Measurements from ENCODE around the gene PRAMEF4.
"Not testable (repeated sequence)": the region's sequence is repeated elsewhere in the genome, so short reads cannot be mapped to it uniquely, and the experiment has no call there.

The PRAMEF4 gene

DNA sequence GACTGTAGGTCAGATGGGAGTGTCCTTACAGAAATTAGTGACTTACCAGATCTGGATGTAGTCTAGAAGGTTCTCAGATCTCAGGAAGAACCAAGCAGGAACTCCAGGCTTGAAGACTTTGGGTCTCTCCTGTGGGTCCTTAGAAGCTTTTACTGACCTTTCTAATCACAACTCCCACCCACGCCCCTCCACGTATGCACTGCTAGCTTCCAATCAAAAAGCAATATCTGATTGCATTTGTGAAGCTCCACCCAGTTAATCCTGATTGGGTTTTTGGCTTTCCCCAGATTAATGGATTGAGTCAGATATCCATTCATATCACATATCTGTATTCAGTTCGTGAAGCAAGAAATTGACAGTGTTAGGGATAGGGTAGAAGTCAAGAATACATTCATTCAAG is at the start of gene PRAMEF4:
PRAMEF4 (minus strand) TSS at position 101 of the 400 bp plus-strand sequence. CDS start 2,807 bp downstream, outside the sequence.
- not testable (repeated sequence) for DNase-seq

DNA sequence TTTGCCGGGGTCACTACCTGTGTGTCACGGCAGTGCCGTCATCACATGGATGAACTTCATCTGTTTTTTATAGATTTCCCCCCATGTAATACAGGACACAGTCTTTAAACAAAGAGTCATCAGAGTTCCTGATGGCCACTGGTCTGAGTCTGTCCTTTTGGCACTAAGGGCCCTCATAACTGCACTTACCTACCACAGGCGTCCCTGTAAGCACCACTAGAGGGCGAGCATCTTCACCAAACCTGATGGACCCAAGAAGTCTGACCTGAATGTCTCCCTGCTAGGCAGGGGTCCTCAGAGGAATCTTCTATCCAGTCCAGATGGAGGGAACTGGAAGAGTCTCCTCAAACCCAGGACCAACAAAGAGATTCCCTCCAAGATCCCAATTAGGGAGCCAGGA is 38.4 kb upstream of the PRAMEF4 start:
- DNase-seq: not testable (repeated sequence)

DNA sequence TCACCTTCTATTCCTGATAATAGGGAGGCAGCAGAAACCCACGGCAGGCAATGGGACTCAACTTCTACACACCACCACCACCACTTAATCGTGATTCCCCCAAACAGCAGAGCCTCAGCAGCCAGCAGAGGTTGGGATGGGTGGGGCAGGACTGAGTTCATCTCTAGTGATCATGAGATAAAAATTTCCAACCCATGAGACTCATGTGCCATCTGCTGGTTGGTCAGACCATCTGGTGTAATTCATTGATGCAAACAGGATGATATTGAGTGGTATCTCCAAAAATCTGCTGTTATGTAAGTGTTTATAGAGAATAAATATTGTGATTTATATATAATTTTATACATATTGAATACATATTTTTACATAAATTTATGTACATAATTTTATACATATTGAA is 35.7 kb upstream of the PRAMEF4 start:
- DNase-seq: not testable (repeated sequence)

DNA sequence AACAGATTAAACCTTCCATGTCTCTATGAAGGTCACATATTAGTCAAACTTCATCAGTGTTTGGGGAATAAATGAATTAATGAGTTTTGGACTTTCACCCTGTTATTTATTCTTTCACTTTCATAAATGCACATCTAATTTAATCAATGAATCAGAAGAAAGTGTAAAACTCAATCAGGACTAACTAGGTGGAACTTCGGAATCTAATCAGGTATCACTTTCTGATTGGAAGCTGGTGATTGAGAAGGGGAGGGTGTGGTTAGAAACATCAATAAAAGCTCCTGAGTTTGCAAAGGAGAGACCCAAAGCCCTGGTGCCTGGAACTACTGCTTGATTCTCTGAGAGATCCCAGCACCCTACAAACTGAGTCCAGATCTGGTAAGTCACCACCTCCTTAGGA is 30.3 kb upstream of the PRAMEF4 start, which contains the start of gene PRAMEF7:
PRAMEF7 (plus strand) TSS at position 301 of the 400 bp plus-strand sequence. CDS start 1,083 bp downstream, outside the sequence.
- DNase-seq: not testable (repeated sequence)

DNA sequence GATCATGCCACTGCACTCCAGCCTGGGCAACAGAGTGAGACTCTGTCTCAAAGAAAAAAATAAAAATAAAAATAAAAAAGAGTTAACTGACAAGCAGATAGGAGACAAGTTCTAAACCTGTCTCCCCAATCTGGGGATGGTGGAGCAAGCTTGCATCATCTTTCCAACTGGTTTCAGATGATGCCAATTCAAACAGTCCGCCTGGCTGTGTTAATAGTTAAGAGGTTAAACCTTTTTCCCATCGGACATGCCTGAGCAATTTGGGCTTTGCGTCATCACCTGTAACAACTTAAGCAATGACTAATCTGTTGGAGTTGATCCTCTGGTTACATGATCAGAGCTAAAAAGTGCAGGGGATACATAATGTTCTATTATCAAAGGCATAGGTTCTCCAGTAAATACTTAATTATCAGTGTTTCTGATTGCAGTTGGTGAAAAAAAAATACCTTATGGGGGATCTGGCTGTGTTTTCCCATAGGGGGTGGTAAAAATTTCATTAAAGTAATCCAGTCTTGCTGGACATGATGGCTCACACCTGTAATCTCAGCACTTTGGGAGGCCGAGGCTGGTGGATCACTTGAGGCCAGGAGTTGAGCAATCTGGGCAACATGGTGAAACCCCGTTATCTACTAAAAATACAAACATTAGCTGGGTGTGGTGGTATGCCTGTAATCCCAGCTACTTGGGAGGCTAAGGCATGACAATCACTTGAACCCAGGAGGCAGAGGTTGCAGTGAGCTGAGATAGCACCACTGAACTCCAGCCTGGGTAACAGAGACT is 18.0 kb upstream of the PRAMEF4 start:
- DNase-seq: not testable (repeated sequence)

DNA sequence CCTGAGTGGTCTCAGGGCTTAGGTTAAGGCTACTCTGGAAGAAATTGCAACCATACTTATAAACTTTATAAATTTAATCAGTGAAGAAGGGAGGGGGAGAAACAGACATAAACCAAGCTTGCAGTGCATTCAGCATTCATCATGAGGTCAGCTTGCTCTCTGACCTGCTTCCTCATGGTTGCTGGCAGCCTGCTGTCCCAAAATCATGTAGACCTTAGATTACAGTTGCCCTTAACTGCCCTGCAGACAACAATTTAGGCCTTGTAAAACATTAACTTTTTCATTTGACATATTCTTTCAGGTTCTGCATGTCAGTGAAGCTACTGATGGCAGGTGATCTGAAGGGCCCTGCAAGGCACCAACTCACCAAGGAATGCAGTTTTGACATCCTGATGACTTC is 13.2 kb upstream of the PRAMEF4 start:
- DNase-seq: not testable (repeated sequence)

DNA sequence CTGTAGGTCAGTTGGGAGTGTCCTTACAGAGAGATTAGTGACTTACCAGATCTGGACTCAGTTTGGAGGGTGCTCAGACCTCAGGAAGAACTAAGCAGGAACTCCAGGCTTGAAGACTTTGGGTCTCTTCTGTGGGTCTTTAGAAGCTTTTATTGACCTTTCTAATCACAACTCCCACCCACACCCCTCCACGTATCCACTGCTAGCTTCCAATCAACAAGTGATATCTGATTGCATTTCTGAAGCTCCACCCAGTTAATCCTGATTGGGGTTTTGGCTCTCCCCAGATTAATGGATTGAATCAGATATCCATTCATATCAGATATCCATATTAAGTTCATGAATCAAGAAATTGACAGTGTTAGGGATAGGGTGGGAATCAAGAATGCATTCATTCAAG is 12.2 kb upstream of the PRAMEF4 start, which contains the start of gene PRAMEF10:
PRAMEF10 (minus strand) TSS at position 101 of the 400 bp plus-strand sequence. CDS start 2,423 bp downstream, outside the sequence.
- DNase-seq: not testable (repeated sequence)

DNA sequence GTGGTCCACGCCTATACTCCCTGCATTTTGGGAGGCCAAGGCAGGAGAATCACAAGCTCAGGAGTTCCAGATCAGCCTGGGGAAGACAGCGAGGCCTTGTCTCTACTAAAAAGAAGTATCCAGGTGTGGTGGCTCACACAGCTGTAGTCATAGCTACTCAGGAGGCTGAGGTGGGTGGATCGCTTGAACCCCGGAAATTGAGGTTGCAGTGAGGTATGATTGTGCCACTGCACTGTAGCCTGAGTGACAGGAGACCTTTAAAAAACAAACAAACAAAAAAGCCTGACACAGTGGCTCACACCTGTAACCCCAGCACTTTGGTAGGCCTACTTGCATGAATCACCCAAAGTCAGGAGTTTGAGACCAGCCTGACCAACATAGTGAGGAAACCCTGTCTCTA is 7.5 kb downstream of the PRAMEF4 start:
- DNase-seq: not testable (repeated sequence)

DNA sequence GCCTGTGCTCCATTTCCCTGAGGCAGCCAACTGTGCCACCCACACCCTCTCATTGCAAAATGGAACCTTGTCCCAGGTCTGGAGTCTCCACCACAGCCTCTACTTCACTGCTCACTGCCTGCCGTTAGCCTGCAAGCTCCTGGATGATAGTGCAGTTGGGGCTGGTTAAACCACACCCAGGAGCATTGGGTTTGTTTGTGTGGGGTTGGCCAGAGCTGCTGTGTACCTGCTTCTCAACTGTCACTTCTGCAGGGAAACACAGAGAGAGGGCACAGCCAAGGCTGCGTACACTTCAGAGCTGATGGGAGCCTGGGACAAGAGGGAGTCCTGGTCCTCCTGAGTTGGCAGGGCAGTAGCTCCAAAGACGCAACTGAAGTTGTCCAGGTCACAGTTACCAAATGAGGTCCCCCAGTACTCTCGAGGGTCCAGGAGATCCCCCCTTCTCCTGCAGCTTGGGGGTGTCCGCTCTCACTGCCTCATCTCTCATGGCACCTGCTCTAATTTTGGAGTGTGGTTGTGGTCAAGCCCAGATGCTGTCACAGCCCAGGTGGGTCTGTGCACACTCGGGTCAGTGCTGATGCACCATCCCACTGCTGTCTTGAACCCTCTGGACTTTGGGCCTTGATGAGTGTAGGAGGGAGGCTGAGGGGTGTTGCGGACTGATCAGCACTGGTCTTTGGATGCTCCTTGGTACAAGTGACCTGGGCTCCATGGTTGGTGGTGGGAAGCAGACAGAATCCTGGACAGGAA is 22.7 kb downstream of the PRAMEF4 start:
- DNase-seq: not testable (repeated sequence)

DNA sequence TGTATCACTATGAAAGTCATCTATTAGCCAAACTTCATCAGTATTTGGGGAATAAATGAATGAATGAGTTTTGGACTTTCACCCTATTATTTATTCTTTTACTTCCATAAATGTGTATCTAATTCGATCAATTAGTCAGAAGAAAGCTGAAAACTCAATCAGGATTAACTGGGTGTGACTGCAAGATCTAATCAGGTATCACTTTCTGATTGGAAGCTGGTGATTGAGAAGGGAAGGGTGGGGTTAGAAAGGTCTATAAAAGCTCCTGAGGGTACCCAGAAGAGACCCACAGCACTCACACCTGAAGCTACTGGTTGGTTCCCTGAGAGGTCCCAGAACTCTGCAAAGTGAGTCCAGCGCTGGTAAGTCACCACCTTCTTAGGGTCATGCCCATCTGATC is 29.2 kb downstream of the PRAMEF4 start, which contains the start of gene PRAMEF2:
PRAMEF2 (plus strand) TSS at position 301 of the 400 bp plus-strand sequence. CDS start 1,924 bp downstream, outside the sequence.
- not testable (repeated sequence) for DNase-seq

DNA sequence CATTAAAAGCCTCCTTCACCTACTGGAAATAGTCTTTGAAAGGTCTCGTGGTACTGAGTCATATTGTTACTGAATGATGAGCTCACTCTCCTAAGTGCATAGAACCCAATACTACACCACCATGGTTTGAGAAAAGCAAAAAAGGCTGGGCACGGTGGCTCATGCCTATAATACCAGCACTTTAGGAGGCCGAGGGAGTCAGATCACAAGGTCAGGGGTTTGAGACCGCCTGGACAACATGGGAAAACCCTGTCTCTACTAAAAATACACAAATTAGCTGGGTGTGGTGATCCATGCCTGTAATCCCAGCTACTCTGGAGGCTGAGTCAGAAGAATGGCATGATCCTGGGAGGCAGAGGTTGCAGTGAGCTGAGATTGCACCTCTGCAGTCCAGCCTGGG is 34.2 kb downstream of the PRAMEF4 start:
- no peak for DNase-seq

DNA sequence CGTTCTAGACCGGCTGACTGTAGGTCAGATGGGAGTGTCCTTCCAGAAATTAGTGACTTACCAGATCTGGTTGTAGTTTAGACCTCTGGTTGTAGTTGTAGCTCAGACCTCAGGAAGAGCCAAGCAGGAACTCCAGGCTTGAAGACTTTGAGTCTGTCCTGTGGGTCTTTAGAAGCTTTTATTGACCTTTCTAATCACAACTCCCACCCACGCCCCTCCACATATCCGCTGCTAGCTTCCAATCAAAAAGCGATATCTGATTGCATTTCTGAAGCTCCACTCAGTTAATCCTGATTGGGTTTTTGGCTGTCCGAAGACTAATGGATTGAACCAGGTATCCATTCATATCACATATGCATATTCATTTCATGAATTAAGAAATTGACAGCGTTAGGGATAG is 37.4 kb downstream of the PRAMEF4 start, which contains the start of gene HNRNPCL1:
HNRNPCL1 (minus strand) TSS at position 101 of the 400 bp plus-strand sequence. CDS start 431 bp downstream, outside the sequence.
- DNase-seq: not testable (repeated sequence)

DNA sequence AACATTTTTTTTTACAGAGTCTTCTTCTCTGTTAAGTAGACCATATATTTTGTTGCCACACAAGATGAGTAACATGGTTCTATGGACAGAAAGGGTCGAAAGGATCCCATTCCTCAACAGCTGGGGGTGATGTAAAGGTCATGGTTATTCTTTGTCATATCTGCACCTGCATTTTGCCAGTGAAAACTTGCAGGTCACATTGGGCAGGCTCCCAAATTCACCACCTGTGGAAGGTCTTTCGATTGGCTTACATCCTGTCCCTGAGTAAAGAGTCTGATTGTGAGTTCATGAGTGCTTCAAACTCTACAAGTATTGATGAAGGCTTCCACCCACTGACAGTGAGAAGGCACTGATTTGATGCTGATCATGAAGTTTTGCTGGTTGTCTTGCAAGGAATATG is 52.8 kb downstream of the PRAMEF4 start:
- DNase-seq: not testable (repeated sequence)

DNA sequence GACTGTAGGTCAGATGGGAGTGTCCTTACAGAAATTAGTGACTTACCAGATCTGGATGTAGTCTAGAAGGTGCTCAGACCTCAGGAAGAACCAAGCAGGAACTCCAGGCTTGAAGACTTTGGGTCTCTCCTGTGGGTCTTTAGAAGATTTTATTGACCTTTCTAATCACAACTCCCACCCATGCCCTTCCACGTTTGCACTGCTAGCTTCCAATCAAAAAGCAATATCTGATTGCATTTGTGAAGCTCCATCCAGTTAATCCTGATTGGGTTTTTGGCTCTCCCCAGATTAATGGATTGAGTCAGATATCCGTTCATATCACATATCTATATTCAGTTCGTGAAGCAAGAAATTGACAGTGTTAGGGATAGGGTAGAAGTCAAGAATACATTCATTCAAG is 54.7 kb downstream of the PRAMEF4 start, which contains the start of gene PRAMEF11:
PRAMEF11 (minus strand) TSS at position 101 of the 400 bp plus-strand sequence. CDS start 2,621 bp downstream, outside the sequence.
- not testable (repeated sequence) for DNase-seq

Measured in retina (tissue), 1 donor.